Activated T-cell treated with anti-CD3 and anti-CD28 coated beads, Interleukin-2, amount 50 U/mL, for 48 hours (primary cell): ENCODE data around the gene EN1.

Experiments
- DNase-seq, 2 experiments: peaks; one replicate each; pipeline ENCODE4 v3.0.0-alpha.2; 2020

Gene EN1

DNA sequence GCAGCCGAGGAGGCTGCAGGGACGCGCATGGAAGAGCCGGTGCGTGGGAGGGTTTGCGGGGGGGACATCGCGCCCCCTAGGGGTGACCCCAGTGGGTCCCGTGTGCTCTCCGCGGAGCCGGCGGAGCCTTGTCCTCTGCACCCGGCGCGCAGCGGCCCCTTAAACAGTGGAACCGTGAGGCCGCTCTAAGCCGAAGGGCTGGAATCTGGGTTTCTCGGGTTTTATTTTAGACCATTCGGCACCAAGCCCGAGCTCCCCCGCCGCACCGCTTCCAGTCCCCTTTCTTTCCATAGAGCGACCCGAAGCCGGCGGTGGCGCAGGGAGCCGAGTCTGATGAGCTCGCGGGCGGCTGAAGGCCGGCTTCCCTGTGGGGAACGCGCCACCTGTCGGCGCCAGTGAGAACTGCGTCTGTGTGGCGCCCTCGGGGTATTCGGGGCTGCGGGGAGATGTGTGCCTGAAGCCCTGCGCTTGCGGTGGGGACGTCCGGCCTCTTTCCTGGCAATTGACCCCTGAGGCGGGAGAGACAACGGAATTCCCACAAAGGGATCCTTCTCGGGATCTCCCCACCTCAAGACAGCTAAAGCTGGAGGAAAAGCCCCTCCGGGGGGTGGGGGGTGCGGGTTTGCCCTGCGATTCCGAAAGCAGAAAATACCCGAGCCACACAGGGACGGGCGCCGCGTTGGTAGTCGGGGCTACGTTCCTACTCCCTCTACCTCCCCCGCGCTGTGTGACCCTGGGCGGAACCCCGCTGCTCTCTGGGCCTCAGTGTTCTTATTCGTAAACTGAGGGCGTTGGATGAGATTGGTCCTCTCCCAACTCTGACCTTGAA is 8.2 kb upstream of the EN1 start:
- peak; percentile 92 to 95 for DNase-seq

GRCh38 chr2:118854507-118855345 is 7.3 kb upstream of the EN1 start:
- DNase-seq, result no peak

- peak in 1 of 2 experiments; percentile 20 for DNase-seq
These were observed 6.3 kb upstream of the EN1 start for GRCh38 chr2:118853651-118854291.

GRCh38 chr2:118853129-118853640 is 5.7 kb upstream of the EN1 start:
- DNase-seq, result no peak

GRCh38 chr2:118852605-118853128 is 5.2 kb upstream of the EN1 start:
- DNase-seq, result peak in 1 of 2 experiments; percentile 33

DNA sequence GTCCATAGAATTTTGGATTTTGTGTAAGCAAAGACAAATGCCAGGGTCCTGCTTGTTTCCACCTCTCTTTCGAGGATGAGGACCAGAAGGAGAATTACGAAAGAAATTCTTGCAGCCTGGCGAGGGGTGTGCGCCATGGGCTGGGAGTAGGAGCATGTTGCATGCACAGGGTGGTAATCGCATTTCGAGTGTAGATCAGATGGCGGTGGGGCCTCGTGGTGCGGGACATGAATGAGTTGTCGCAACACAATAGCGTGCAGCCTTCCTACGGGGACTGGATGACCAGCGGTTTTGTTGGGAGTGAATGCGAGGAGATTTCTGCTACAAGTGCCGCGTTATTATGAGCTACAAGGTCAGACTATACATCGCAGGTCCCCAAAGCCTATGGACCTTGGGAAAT is 4.2 kb upstream of the EN1 start:
- no peak for DNase-seq

DNA sequence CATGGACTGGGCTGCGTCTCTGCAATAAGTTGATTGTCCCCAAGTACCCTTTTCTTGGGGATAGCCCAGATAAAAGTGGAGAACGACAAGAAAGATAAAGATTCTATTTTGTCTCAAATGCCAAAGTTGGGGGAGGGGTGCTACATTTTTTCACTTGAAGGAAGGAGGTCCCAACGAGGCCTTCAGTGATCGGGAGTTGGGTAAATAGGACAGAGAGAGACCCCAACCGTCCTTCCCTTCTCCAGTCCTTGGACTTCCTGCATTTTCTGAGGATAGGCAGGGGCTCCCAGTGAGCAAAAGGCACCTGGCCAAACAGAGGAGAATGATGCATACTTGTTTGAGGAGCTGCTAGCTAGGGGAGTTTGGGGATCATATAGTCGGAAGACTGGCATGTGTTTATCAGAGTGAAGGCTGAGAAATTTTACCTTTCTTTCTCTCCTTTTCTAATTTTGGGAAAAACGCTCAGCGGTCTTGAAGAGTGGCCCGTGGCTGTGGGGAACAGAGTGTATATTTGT is 3.5 kb upstream of the EN1 start:
- no peak for DNase-seq

DNA sequence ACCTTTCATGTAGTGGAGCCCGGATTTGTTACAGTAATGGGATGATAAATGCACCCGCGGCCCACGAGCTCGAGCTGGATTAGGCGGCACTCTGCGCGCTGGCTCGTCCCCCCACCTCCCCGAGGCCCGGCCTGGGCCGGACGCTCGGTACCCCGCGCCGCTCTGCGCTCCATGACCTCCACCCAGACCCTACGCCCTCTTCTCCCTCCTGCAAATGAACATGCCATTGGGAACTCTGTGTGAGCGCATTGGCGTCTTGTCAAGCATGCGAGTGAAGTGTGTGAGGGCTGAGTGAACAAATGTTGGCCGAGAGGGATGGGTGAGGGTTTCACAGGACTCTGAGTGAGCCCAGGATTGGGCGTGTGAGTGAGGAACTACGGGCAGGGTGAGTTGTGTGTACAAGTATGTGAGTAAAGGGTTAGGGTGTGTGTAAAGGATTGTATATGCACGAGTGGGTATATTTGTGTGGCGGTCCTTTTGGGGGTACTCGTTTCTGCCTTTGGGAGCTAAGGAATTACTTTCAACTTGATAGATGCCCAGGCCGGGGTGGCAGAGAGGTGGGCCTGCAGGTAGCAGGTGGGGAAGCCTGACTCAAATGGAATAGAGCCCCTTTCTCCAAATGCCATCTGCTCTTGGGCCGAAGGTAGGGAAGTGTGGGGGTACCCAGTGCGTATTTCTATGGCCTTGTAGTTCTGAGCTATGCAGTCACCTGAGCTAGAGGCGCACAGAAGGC is 2.9 kb upstream of the EN1 start:
- no peak for DNase-seq

DNA sequence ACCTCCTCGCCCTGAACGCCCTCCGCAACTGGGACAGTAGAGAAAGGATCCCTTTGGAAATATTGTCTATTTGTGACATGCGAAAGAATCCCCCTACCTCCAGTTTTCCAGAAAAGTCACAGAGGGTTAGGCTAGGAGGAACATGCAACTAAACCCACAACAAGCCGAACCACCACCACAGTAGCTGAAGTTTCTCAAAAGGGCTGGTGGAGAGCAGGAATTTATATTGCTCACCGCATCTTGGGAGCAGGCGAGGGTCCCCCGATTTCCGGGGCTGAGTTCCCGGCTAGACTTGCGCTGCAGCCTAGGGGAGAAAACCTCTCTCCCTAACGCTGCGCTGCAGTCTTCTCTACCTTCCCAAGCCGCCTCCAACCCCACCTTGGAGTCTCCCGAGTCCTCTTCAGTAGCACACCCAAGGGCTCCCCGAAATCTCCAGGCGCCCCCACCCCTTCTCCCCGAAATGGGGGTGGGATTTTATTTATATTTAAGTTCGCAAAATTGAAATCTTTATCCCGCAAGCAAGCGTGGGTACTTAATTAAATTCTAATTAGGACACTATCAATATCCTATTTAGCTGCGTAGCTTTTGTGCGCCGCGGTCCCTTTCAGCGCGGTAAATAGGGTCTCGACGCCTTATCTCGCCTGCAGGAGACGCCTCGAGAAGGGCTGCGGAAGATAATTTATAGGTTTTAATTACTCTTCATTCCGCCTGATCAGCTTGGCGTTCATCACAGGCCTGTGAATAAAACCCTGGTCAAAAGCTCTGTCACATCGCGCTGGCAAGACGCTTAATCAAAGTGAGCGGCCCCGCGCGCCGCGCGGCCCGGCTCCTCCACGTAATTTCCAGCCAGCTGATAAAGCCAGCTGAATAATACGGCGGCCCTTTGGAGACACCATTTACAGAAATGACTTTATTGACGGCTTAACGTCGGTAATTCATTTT is 2.0 kb upstream of the EN1 start:
- DNase-seq, result peak in 1 of 2 experiments; percentile 31

DNA sequence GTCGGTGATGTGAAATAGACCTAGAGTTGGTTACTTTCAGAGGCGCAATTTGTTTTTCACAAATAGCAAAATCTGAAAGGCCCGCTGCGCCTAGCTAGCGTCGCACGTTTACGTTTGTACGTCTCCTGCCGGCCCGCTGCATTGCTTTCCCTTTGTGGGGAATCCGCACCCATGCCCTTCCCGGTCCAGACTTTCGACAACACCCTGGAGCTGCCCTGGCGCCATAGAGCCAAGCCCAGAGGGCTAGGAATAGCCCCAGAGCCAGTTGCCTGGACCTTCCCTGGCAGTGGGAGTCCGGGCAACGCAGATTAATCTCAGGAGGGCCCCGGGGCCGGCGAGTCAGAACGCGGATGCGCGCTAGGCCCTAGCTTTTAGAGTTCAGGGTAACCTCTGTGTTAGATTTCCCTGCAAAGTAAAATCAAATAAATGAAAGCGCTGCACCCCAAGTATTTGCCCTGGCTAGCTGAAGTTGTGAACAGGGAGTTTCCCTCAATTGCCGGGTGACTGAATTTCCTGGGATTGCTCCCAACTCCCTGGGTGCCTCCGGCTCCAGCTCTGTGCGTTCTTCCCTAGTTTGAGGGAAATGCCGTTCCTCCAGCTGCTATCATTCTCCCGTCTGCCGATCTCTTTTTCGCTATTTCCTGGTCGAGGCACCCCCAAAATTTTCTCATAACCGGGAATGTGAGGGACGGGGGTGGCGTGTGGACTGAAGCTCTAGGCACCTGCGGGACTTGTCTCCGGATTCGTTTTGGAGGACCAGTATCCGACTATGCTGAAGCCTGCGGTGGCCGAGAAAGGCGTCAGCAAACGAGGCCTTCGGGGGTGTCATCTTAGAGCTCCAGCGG is 1.2 kb upstream of the EN1 start:
- peak in 1 of 2 experiments; percentile 39 for DNase-seq

DNA sequence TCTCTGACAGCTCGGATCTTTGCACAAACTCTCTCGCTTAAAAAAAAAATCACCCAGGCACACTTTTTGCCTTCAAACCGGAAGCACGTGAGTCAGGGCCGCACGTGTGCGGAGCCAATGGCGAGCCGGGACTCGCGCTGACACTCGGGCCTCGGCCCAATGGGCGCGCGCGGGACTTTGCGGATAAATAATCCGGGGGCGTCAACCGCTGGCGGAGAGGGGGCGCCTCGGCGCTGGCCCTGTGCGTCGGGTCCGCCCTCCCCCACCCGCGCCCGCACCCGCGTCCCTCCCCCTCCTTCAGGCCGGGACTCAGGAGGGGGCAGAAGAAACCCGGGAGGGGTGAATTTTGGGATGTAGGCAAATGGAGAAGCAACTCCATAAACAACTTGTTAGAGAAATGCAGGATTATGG is 319 bp upstream of the EN1 start:
- peak in 1 of 2 experiments; percentile 37 for DNase-seq

DNA sequence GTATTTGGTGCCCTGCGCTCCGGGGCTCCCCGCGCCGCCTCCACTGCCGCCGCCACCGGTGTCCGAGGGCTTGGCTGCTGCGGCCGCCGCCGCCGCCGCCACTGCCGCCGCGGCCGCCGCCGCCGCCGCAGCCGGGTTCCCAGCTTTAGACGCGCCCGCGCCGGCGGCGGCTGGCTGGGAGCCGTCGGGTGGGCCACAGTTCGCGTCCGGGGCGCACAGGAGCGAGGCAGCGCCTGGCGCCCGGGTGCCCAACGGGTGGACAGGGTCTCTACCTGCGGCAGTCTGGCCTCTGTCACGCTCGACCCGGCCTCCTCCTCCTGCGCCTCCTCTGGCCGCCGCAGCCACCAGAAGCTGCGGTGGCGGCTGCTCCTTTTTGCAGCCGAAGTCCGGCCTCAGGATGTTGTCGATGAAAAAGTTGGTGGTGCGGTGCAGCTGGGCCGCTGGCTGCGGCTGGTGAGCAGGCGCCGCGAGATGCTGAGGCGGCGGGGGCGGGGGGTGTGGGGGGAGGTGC is 951 bp downstream of the EN1 start:
- no peak for DNase-seq

- peak in 1 of 2 experiments; percentile 31 for DNase-seq
These were observed 1.7 kb downstream of the EN1 start for GRCh38 chr2:118845522-118846441.

- no peak for DNase-seq
These were observed 2.4 kb downstream of the EN1 start for GRCh38 chr2:118845005-118845521.

- no peak for DNase-seq
These were observed 3.0 kb downstream of the EN1 start for GRCh38 chr2:118844261-118845004.

DNA sequence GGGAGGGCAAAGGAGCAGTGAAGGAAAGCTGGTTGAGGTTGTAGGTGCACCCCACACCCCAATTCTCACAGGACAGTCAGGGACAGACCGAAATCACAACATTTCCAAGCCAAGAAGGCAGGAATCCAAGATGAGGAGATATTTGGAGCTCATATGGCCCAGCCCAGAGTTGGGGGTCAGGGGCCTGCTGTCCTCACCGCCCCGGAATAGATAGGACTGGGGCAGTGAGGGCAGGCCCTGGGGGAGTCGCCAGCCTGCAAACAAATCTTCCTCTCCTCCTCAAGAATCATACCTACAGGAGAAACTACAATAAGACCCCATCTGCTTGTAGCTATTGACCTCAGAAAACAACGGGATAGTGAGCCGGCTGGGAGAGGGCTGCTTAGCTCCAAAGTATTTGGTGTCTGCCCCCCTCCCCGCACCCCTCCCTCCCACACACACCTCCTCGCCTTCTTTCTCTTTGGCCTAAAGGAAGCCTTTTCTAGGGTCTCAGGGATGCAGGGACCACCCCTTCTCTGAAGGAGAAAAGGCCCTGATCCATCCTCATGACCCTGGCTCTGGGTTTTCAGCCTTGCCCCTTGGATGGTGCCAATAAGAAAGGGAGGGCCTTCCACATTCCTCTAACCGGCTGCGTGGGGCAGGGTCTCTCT is 3.8 kb downstream of the EN1 start:
- no peak for DNase-seq
